Right cardiac atrium (tissue), 5 donors: ENCODE data around the gene DCTN1. TPM values are rescaled to one million over a fixed set of nuclear protein-coding genes. Genes with fewer than 3 reads are reported as not detected.

Experiments
- ATAC-seq, 2 donors: fragments of 200-7000 bp; cut with Tn5 transposase; one replicate each; pipeline versions ENCODE4 v1.8.0 to v1.9.1; 2020; ENCODE audit warnings: moderate library complexity in 2 of 2, mild to moderate bottlenecking in 1 of 2
- DNase-seq, 3 donors: peaks; one replicate each; pipeline ENCODE4 v3.0.0-alpha.2; 2020
- H3K27ac ChIP-seq: one replicate; pipeline ENCODE4 v1.5.1; 2013; ENCODE audit warnings: mild to moderate bottlenecking, low read length, control low read depth, moderate library complexity
- H3K27me3 ChIP-seq: one replicate; pipeline ENCODE4 v1.6.1; 2013; ENCODE audit not compliant: control insufficient read depth, insufficient read depth
- H3K4me1 ChIP-seq: one replicate; pipeline ENCODE4 v1.6.1; 2013; ENCODE audit warnings: low read length; ENCODE audit not compliant: control insufficient read depth, insufficient read depth
- H3K4me3 ChIP-seq: one replicate; pipeline ENCODE4 v1.5.1; 2013; ENCODE audit warnings: low read length, control low read depth
- H3K9me3 ChIP-seq: one replicate; pipeline ENCODE4 v1.6.1; 2013; ENCODE audit warnings: low read length; ENCODE audit not compliant: control insufficient read depth
- WGBS: extraction: QIAGEN DNeasy Blood & Tissue Kit; methylation state at CpG from one replicate; pipeline ENCODE4 v1.1.7; 2013; 5-methylcytosine and 5-hydroxymethylcytosine counted together
- intact Hi-C, 4 donors: fragments of 100-400 bp; cut with DNase I; formaldehyde crosslinking; loops; one replicate each; pipeline versions ENCODE4 v1.11.0 to v1.14.0; 2022 to 2023
- long read RNA-seq, 4 donors: library from polyadenylated mRNA; unstranded; transcript quantifications; one replicate each; pipeline ENCODE4 v2.0.0, GENCODE V29; 2020 to 2021
- polyA plus RNA-seq: library from polyadenylated mRNA; stranded (reverse); fragments of 200-250 nt; gene quantifications from one replicate; pipeline ENCODE4 v1.2.3, GENCODE V29; 2013
- total RNA-seq, 4 donors: library from RNA; stranded (reverse); fragmentation: NEBNext Ultra II Directional; extraction: Animal tissue kit (Norgen Biotek cat#: 25700); gene quantifications; one replicate each; pipeline ENCODE4 v1.2.1, GENCODE V29; 2021
- donor health status: healthy with polysubstance abuse.
- donor health status: DM: no; HTN: yes; CAD: no.
- donor health status: DM: no; HTN: no; CAD: no.
- donor health status: DM: no; HTN: yes; CAD: no; lungs with severe emphysema.
- donor health status: DM: yes; HTN: yes; CAD: no.

DCTN1 gene
- 100 to 1,000 TPM; 102 to 131 (median 125) TPM for total RNA-seq
- 71.7 TPM for polyA plus RNA-seq
- long read RNA-seq, donor 1, full-length matches to known transcripts = 47 of 336 reads
- long read RNA-seq, donor 1, partial matches to known transcripts = 79 of 336 reads
- long read RNA-seq, donor 1, other reads (novel, unspliced or antisense) = 210 of 336 reads
- long read RNA-seq, donor 2, full-length matches to known transcripts = 46 of 260 reads
- long read RNA-seq, donor 2, partial matches to known transcripts = 41 of 260 reads
- long read RNA-seq, donor 2, other reads (novel, unspliced or antisense) = 173 of 260 reads
- long read RNA-seq, donor 3, full-length matches to known transcripts = 120 of 723 reads
- long read RNA-seq, donor 3, partial matches to known transcripts = 138 of 723 reads
- long read RNA-seq, donor 3, other reads (novel, unspliced or antisense) = 465 of 723 reads
- long read RNA-seq, donor 4, full-length matches to known transcripts = 21 of 257 reads
- long read RNA-seq, donor 4, partial matches to known transcripts = 38 of 257 reads
- long read RNA-seq, donor 4, other reads (novel, unspliced or antisense) = 198 of 257 reads

- peak; percentile 74 to 81 for ATAC-seq
- DNase-seq = peak; percentile 54 to 71 (median 60)
- Histone ChIP-seq H3K9me3 (no peaks in the 10 kb centered on the region), H3K27ac (peak within 1 kb of the TSS; percentile 68), H3K27me3 (no peaks in the 10 kb centered on the region), H3K4me1 (peaks cover 20% of the 10 kb centered on the region), H3K4me3 (peak within 1 kb of the TSS; percentile 38)
- WGBS = 26% methylated on average over 14 of the region's 14 CpGs
- intact Hi-C loops = no loop called here
These were observed at the start of gene DCTN1 for GRCh38 chr2:74379851-74380789. Gene DCTN1 (minus strand): TSS chr2:74380311. CDS start chr2:74380037, 274 bp downstream.

- DNase-seq = no peak
- no peaks in the 10 kb centered on the region for H3K9me3 ChIP-seq
- H3K27me3 ChIP-seq = no peaks in the 10 kb centered on the region
- H3K27ac ChIP-seq = no peak overlapping the region
- no peak overlapping the region for H3K4me3 ChIP-seq
- no peaks in the 10 kb centered on the region for H3K4me1 ChIP-seq
- 72% methylated on average over 5 of the region's 5 CpGs for WGBS
- no peak for ATAC-seq
- intact Hi-C loops = no loop called here
These were observed 48.6 kb upstream of the DCTN1 start for GRCh38 chr2:74428675-74429074.

- no peaks in the 10 kb centered on the region for H3K4me1 ChIP-seq
- no peaks in the 10 kb centered on the region for H3K27me3 ChIP-seq
- intact Hi-C loops = no loop called here
- ATAC-seq = no peak
- H3K27ac ChIP-seq = no peak overlapping the region
- H3K9me3 ChIP-seq = no peaks in the 10 kb centered on the region
- WGBS = 82% methylated on average over 3 of the region's 3 CpGs
- H3K4me3 ChIP-seq = no peak overlapping the region
- no peak for DNase-seq
These were observed 47.4 kb upstream of the DCTN1 start for GRCh38 chr2:74427551-74427950.

- no peaks in the 10 kb centered on the region for H3K9me3 ChIP-seq
- ATAC-seq = no peak
- no peaks in the 10 kb centered on the region for H3K4me1 ChIP-seq
- H3K27me3 ChIP-seq = no peaks in the 10 kb centered on the region
- intact Hi-C loops = no loop called here
- peak in 1 of 3 donors; percentile 49 for DNase-seq
- no peak overlapping the region for H3K27ac ChIP-seq
- 78% methylated on average over 14 of the region's 14 CpGs for WGBS
- no peak overlapping the region for H3K4me3 ChIP-seq
These were observed 46.2 kb upstream of the DCTN1 start for GRCh38 chr2:74426181-74426758.

- intact Hi-C loops = no loop called here
- DNase-seq (no peak), ATAC-seq (no peak)
- no peaks in the 10 kb centered on the region for H3K4me1 ChIP-seq
- H3K9me3 ChIP-seq = no peaks in the 10 kb centered on the region
- WGBS = 71% methylated on average over 7 of the region's 7 CpGs
- no peak overlapping the region for H3K4me3 ChIP-seq
- no peaks in the 10 kb centered on the region for H3K27me3 ChIP-seq
- H3K27ac ChIP-seq = no peak overlapping the region
These were observed 45.4 kb upstream of the DCTN1 start for GRCh38 chr2:74425523-74425922.

- DNase-seq (no peak), ATAC-seq (no peak)
- intact Hi-C loops = no loop called here
- Histone ChIP-seq H3K27me3 (no peaks in the 10 kb centered on the region), H3K9me3 (no peaks in the 10 kb centered on the region), H3K4me1 (no peaks in the 10 kb centered on the region), H3K4me3 (no peak overlapping the region), H3K27ac (no peak overlapping the region)
- WGBS = 77% methylated on average over 5 of the region's 5 CpGs
These were observed 44.9 kb upstream of the DCTN1 start for GRCh38 chr2:74424995-74425406.

- Histone ChIP-seq H3K4me3 (no peak overlapping the region), H3K27me3 (no peaks in the 10 kb centered on the region), H3K9me3 (no peaks in the 10 kb centered on the region), H3K27ac (no peak overlapping the region), H3K4me1 (no peaks in the 10 kb centered on the region)
- intact Hi-C loops = no loop called here
- DNase-seq (no peak), ATAC-seq (no peak)
- 67% methylated on average over 5 of the region's 5 CpGs for WGBS
These were observed 44.3 kb upstream of the DCTN1 start for GRCh38 chr2:74424139-74424992.

GRCh38 chr2:74423231-74424095, 43.4 kb upstream of the DCTN1 start:
- 74% methylated on average over 9 of the region's 9 CpGs for WGBS
- intact Hi-C loops = no loop called here
- no peak overlapping the region for H3K27ac ChIP-seq

GRCh38 chr2:74421221-74421870, 41.2 kb upstream of the DCTN1 start, which contains the start of the genes C2orf81 and WDR54:
Gene C2orf81 (minus strand): TSS chr2:74421619. CDS start chr2:74421560, 59 bp downstream.
Gene WDR54 (plus strand): TSS chr2:74421730. CDS start chr2:74422154, 424 bp downstream.
- Histone ChIP-seq H3K27ac (peak within 1 kb of the TSS; percentile 4), H3K4me3 (peak within 1 kb of the TSS; percentile 54), H3K27me3 (no peaks in the 10 kb centered on the region), H3K9me3 (no peaks in the 10 kb centered on the region), H3K4me1 (no peaks in the 10 kb centered on the region)
- intact Hi-C loops = no loop called here
- DNase-seq = peak; percentile 92 to 96 (median 96)
- peak; percentile 94 to 95 for ATAC-seq
- WGBS = under 1% methylated on average over 57 of the region's 57 CpGs

More at GRCh38 chr2:74423231-74424095, 43.4 kb upstream of the DCTN1 start:
- H3K9me3 ChIP-seq = no peaks in the 10 kb centered on the region
- ATAC-seq (no peak), DNase-seq (no peak)
- H3K4me1 ChIP-seq = no peaks in the 10 kb centered on the region
- no peaks in the 10 kb centered on the region for H3K27me3 ChIP-seq
- no peak overlapping the region for H3K4me3 ChIP-seq
